ENCODE measurements around the gene S1PR3. TPM values are rescaled to one million over a fixed set of nuclear protein-coding genes. Genes with fewer than 3 reads are reported as not detected.
A peak's percentile ranks its signal among the peaks of the same experiment; 100 is the strongest.

The S1PR3 gene
- total and polyA plus RNA-seq, 9 donors: 1.9 to 18.5 (median 5.9) TPM

DNA sequence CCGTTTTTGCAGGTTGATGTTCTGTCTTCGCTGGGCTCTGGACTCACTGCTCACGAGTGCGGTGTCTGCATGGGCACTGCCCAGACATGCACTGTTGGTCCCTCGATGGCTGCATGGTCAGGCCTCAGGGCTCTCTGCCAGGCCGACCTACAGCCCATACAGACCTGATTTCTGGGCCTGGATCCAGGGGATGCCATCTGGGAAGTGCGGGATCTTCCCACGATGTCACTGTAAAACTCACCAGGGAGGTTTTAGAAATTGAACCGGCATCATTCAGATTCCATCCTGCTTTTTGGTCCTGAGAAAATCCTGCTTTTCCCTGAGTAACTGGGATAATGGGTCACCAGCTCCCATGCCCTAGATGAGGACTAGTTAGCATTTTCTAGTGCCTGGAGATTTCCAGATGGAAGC is 9.1 kb downstream of the S1PR3 start:
- H3K27ac ChIP-seq: no peak overlapping the region
- no peak overlapping the region for H3K4me3 ChIP-seq
- TF ChIP-seq EP300 (IDR thresholded peaks at IDR 0.05) (no peak), POLR2A (IDR thresholded peaks at IDR 0.05) (no peak)
- TF ChIP-seq, protein P1, sequence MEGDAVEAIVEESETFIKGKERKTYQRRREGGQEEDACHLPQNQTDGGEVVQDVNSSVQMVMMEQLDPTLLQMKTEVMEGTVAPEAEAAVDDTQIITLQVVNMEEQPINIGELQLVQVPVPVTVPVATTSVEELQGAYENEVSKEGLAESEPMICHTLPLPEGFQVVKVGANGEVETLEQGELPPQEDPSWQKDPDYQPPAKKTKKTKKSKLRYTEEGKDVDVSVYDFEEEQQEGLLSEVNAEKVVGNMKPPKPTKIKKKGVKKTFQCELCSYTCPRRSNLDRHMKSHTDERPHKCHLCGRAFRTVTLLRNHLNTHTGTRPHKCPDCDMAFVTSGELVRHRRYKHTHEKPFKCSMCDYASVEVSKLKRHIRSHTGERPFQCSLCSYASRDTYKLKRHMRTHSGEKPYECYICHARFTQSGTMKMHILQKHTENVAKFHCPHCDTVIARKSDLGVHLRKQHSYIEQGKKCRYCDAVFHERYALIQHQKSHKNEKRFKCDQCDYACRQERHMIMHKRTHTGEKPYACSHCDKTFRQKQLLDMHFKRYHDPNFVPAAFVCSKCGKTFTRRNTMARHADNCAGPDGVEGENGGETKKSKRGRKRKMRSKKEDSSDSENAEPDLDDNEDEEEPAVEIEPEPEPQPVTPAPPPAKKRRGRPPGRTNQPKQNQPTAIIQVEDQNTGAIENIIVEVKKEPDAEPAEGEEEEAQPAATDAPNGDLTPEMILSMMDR (IDR thresholded peaks at IDR 0.05): no peak
- intact Hi-C loops (cut with DNase I): loop anchor here (2.0 to 5.0 kb wide), 2 partner anchors 408 kb away; no protein-coding TSS in a partner anchor
- no peak for DNase-seq
- H3K4me1 ChIP-seq (ENCODE audit: insufficient read depth): peaks cover 2% of the 10 kb centered on the region
- 79 to 90% (median 86%) methylated on average over 9 of the region's 9 CpGs for WGBS, 3 donors
- H3K27me3 ChIP-seq: no peaks in the 10 kb centered on the region
- H3K9me3 ChIP-seq: no peaks in the 10 kb centered on the region
- no peaks in the 10 kb centered on the region for H3K36me3 ChIP-seq

DNA sequence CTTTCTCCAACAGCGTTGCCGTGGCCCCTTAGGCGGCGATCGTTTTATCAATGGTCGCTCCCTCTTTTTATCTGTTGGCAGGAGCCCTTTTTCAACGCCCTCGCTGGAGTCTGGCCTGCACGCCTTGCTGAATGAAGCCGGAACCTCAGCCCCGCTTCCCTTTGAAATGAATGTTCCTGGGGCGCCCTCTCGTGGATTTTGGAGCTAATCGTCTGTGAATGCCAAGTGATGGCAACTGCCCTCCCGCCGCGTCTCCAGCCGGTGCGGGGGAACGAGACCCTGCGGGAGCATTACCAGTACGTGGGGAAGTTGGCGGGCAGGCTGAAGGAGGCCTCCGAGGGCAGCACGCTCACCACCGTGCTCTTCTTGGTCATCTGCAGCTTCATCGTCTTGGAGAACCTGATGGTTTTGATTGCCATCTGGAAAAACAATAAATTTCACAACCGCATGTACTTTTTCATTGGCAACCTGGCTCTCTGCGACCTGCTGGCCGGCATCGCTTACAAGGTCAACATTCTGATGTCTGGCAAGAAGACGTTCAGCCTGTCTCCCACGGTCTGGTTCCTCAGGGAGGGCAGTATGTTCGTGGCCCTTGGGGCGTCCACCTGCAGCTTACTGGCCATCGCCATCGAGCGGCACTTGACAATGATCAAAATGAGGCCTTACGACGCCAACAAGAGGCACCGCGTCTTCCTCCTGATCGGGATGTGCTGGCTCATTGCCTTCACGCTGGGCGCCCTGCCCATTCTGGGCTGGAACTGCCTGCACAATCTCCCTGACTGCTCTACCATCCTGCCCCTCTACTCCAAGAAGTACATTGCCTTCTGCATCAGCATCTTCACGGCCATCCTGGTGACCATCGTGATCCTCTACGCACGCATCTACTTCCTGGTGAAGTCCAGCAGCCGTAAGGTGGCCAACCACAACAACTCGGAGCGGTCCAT is 10.0 kb downstream of the S1PR3 start:
- TF ChIP-seq EP300 (IDR thresholded peaks at IDR 0.05): no peak
- TF ChIP-seq POLR2A (IDR thresholded peaks at IDR 0.05): no peak
- TF ChIP-seq, protein P1 (IDR thresholded peaks at IDR 0.05): peak; percentile 36 to 69 (median 68)
- DNase-seq: peak; percentile 82 to 89 (median 86)
- intact Hi-C loops (cut with DNase I): loop anchor here (2.0 to 5.0 kb wide), 2 partner anchors 408 to 409 kb away; no protein-coding TSS in a partner anchor
- no peaks in the 10 kb centered on the region for H3K36me3 ChIP-seq
- H3K4me1 ChIP-seq (ENCODE audit: insufficient read depth): peaks cover 1% of the 10 kb centered on the region
- H3K4me3 ChIP-seq: no peak overlapping the region
- H3K9me3 ChIP-seq: no peaks in the 10 kb centered on the region
- no peaks in the 10 kb centered on the region for H3K27me3 ChIP-seq
- H3K27ac ChIP-seq: no peak overlapping the region
- 29 to 34% (median 30%) methylated on average over 45 to 52 of the region's 52 CpGs for WGBS, 3 donors

DNA sequence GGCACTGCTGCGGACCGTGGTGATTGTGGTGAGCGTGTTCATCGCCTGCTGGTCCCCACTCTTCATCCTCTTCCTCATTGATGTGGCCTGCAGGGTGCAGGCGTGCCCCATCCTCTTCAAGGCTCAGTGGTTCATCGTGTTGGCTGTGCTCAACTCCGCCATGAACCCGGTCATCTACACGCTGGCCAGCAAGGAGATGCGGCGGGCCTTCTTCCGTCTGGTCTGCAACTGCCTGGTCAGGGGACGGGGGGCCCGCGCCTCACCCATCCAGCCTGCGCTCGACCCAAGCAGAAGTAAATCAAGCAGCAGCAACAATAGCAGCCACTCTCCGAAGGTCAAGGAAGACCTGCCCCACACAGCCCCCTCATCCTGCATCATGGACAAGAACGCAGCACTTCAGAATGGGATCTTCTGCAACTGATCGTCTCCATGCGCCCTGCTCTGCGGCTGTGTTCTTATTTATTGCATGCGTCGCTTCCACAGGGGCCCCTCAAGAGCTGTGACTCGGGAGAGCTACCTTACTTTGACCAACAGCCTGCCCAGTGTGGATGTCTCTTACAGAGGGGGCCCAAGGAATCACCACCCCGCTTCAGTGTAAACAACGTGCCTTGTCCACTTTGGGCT is 10.8 kb downstream of the S1PR3 start:
- intact Hi-C loops (cut with DNase I): loop anchor here (2.0 to 5.0 kb wide), 2 partner anchors 409 to 410 kb away; no protein-coding TSS in a partner anchor
- Histone ChIP-seq H3K4me1 (ENCODE audit: insufficient read depth) (peaks cover 1% of the 10 kb centered on the region), H3K27ac (no peak overlapping the region), H3K4me3 (no peak overlapping the region), H3K36me3 (no peaks in the 10 kb centered on the region), H3K9me3 (no peaks in the 10 kb centered on the region), H3K27me3 (no peaks in the 10 kb centered on the region)
- TF ChIP-seq POLR2A (IDR thresholded peaks at IDR 0.05): no peak
- TF ChIP-seq, protein P1 (IDR thresholded peaks at IDR 0.05): no peak
- no peak for TF ChIP-seq EP300 (IDR thresholded peaks at IDR 0.05)
- WGBS, 3 donors: 95% methylated on average over 27 of the region's 27 CpGs
- no peak for DNase-seq

DNA sequence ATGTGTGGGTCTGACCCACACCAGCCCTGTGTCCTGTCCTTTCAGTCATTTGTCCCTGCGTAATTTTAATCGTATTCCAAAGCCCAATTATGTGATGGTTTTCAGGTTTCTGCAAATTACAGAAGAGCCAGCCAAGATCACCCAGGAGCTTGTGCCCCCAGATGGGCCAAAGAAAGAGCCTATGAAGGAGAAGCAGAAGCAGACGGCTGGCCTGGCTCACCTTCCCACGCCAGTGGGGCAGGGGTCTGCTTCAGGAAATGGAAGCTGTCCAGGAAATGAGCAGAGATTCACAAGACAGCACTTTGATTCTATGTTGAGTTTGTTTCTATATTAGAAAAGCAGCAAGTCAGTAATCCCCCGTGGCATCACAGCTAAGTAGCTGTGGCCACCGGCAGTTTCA is 11.7 kb downstream of the S1PR3 start:
- TF ChIP-seq POLR2A (IDR thresholded peaks at IDR 0.05) (no peak), EP300 (IDR thresholded peaks at IDR 0.05) (no peak)
- TF ChIP-seq, protein P1 (IDR thresholded peaks at IDR 0.05): no peak
- Histone ChIP-seq H3K27me3 (no peaks in the 10 kb centered on the region), H3K4me3 (no peak overlapping the region), H3K36me3 (no peaks in the 10 kb centered on the region), H3K9me3 (no peaks in the 10 kb centered on the region), H3K4me1 (ENCODE audit: insufficient read depth) (peaks cover 1% of the 10 kb centered on the region), H3K27ac (no peak overlapping the region)
- intact Hi-C loops (cut with DNase I): loop anchor here in 2 of 4 donors (5.0 kb wide), 1 partner anchor 411 kb away; no protein-coding TSS in a partner anchor
- DNase-seq: no peak
- WGBS, 3 donors: 94 to 95% (median 94%) methylated on average over 6 of the region's 6 CpGs

Data from ovary (tissue), 9 donors.